Measurements from ENCODE around the gene NEURL1B. TPM values are rescaled to one million over a fixed set of nuclear protein-coding genes. Genes with fewer than 3 reads are reported as not detected.

Gene NEURL1B
- total RNA-seq, 6 experiments from 2014 or later, result 4.9 to 9.8 (median 6.4) TPM

DNA sequence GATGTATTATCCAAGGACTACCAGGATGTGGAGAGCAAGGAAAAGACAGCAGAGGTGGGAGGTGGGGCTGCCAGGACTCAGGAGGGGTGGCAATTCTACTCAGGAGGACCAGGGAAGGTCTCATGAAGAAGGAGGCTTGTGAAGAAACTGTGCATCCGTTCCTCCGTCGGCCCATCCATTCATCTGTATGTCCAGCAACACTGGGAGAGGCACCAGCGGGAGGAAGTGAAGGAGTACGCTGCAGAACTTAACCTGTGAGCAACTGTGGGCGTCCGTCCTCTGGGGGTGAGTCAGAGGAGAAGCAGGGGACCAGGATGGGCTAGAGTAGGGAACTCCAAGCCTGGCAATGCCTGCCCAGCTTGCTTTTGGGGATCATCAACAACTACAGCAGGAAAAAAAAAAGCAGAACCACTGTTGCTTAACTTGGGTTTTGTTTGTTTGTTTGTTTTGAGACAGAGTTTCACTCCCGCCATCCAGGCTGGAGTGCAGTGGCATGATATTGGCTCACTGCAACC lies 47.3 kb upstream of the NEURL1B start:
- Histone ChIP-seq H3K4me3 (no peak overlapping the region), H3K36me3 (no peaks in the 10 kb centered on the region), H3K9me3 (no peaks in the 10 kb centered on the region), H3K27me3 (no peaks in the 10 kb centered on the region), H3K4me1 (no peaks in the 10 kb centered on the region), H3K27ac (no peak overlapping the region)
- TF ChIP-seq CTCF (IDR thresholded peaks at IDR 0.05), result no peak
- TF ChIP-seq POLR2A (IDR thresholded peaks at IDR 0.05), result no peak
- peak in 1 of 3 donors; percentile 23 for DNase-seq
- intact Hi-C loops (cut with DNase I), result no loop called here
- 82% methylated on average over 4 of the region's 8 CpGs for WGBS (ENCODE audit: insufficient coverage, low coverage, low lambda C conversion rate, missing lambda C conversion rate)
- no peak for ATAC-seq

GRCh38 chr5:172594431-172594830 lies 46.6 kb upstream of the NEURL1B start:
- peak in 1 of 3 donors; percentile 27 for DNase-seq
- intact Hi-C loops (cut with DNase I), result no loop called here
- Histone ChIP-seq H3K9me3 (no peaks in the 10 kb centered on the region), H3K27me3 (no peaks in the 10 kb centered on the region), H3K36me3 (no peaks in the 10 kb centered on the region), H3K4me3 (no peak overlapping the region), H3K4me1 (no peaks in the 10 kb centered on the region), H3K27ac (no peak overlapping the region)
- no peak for ATAC-seq
- TF ChIP-seq CTCF (IDR thresholded peaks at IDR 0.05) (no peak), POLR2A (IDR thresholded peaks at IDR 0.05) (no peak)
- WGBS (ENCODE audit: insufficient coverage, low coverage, low lambda C conversion rate, missing lambda C conversion rate), result 68% methylated on average over 5 of the region's 8 CpGs

DNA sequence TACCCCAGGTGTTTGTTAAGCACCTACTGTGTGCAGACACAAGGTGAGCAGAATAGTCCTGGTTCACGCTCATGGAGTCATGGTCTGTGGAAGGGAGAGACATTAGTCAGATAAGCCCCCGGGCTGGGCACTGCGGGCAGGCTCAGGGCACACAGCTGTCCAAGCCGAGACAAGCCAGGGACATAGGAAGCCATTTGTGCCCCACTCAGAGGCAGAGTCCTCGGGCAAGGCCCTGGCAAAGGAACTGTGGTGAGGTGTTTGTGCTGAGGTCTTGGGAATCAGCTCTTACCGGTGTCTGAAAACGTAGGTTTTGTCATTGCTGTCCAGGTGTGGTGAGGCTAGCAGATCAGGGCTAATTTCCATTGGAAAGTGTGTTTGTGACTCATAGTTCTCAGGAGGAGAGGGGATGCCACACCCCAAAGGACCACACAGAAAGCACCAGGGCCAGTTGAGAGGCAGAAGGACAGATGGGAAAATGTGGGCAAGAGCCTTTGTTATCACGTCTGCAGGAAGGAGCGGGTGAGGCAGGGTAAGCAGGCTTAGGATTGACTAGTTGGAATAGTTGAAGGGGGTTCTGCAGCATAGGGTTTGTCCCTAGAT lies 46.1 kb upstream of the NEURL1B start:
- TF ChIP-seq CTCF (IDR thresholded peaks at IDR 0.05), result no peak
- TF ChIP-seq POLR2A (IDR thresholded peaks at IDR 0.05), result no peak
- intact Hi-C loops (cut with DNase I), result no loop called here
- DNase-seq, result peak in 1 of 3 donors; percentile 28
- Histone ChIP-seq H3K27me3 (no peaks in the 10 kb centered on the region), H3K9me3 (no peaks in the 10 kb centered on the region), H3K4me1 (no peaks in the 10 kb centered on the region), H3K27ac (no peak overlapping the region), H3K4me3 (no peak overlapping the region), H3K36me3 (no peaks in the 10 kb centered on the region)
- ATAC-seq, result no peak
- WGBS (ENCODE audit: insufficient coverage, low coverage, low lambda C conversion rate, missing lambda C conversion rate), result 83% methylated on average over 5 of the region's 9 CpGs

DNA sequence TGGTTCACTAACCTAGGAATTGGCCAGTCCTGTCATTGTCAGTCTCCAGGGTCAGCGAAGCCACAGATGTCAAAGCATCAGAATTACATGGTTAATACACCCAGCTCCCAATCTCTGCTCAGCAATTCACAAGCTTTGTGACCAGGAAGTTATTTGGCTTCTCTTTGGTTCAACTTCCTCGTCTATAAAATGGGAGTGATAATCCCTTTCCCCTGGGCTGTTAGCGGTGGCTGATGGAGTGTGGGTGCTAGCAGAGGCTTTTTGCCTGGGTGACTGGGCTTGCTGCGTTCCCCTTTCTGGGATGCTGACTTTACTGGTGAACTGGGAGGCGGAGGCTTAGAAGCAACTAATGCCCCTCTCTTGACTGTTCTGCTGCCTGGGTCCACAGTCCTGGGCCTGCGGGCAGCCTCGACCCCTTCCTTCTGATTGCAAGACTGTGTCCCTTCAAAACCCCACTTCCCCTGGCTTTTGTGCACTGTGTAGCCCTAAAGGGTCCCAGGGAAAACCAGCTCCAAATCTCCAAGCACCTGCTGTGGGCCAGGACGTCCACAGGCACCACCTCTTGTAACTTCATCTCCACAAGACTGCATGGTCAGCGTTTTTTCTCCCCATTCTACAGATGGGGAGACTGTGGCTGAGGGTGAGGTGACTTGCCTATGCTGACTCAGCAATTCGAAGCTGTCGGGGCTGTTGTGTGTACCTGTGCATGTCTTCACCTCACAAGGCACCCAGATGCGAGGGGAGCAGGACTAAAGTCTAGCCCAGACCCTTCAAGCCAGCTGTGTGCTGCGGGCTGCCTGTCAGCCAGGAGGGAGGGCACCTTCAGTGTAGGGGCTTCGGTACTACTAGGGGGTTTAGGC lies 45.2 kb upstream of the NEURL1B start:
- intact Hi-C loops (cut with DNase I), result no loop called here
- 90% methylated on average over 5 of the region's 14 CpGs for WGBS (ENCODE audit: insufficient coverage, low coverage, low lambda C conversion rate, missing lambda C conversion rate)
- H3K4me3 ChIP-seq, result no peak overlapping the region
- TF ChIP-seq CTCF (IDR thresholded peaks at IDR 0.05), result no peak
- TF ChIP-seq POLR2A (IDR thresholded peaks at IDR 0.05), result no peak
- no peaks in the 10 kb centered on the region for H3K4me1 ChIP-seq
- no peak overlapping the region for H3K27ac ChIP-seq
- H3K9me3 ChIP-seq, result no peaks in the 10 kb centered on the region
- no peaks in the 10 kb centered on the region for H3K36me3 ChIP-seq
- ATAC-seq (no peak), DNase-seq (peak in 1 of 3 donors; percentile 28)
- no peaks in the 10 kb centered on the region for H3K27me3 ChIP-seq

Data from right lobe of liver (tissue), 6 donors.